ENCODE measurements around the gene XPO6. TPM values are rescaled to one million over a fixed set of nuclear protein-coding genes. Genes with fewer than 3 reads are reported as not detected.

XPO6 gene
- total RNA-seq, 8 experiments from 2014 or later = 61.4 to 150 (median 82.2) TPM

DNA sequence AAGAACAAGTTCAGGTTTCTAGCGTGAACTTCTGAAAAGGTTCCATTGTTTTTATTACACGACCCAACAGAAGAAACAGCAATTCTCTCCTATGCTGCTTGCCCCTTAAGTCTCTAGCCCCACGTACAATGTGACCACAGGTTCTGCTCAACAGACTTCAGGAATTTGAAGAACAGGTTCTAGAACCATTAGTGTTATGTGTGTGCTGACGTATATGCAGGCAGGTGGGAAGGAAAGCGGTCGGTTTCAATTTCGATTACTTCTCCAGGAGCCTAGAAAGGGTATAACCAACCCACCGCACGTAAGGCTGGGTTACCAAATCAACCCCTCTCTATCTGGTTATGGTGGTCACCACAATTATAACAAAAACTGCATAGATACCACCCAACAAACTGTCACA lies 39.4 kb downstream of the XPO6 start:
- 91 to 100% (median 95%) methylated on average over 1 to 8 of the region's 9 CpGs; no CpG with 5 or more reads in 2 of the 10 experiments for WGBS, 10 experiments
- ATAC-seq (replicated peaks in 6 of 8) = no peak
- no peak overlapping the region for H3K27ac ChIP-seq
- in situ Hi-C loops (cut with MboI; ENCODE audit: low pct_unique_long_range_greater_than_20kb in 2 of 9, low sequenced_read_pairs in 9 of 9, unreplicated experiment in 9 of 9) = no loop called here
- H3K4me1 ChIP-seq (replicated peaks in 1 of 2) = no peaks in the 10 kb centered on the region
- H3K4me3 ChIP-seq = no peak overlapping the region

DNA sequence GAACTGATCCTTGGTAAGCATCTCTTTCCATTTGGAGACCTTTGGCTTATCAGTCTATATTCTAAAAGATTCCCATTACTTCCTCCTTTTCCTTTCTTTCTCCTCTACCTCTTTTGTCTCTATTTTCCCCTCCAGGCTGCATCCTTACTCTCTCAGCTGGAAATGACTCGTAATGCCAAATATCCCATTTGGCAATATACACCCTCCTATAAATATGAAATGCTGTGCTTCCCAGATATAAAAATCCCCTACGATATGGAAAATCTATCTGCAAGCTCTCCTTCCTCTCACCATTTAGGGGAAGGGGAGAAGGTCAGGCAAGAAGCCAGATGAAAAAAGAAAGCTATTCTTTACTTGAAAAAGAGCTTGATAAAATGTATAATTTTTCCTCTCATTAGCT lies 39.9 kb downstream of the XPO6 start:
- ATAC-seq (replicated peaks in 6 of 8) = no peak
- in situ Hi-C loops (cut with MboI; ENCODE audit: low pct_unique_long_range_greater_than_20kb in 2 of 9, low sequenced_read_pairs in 9 of 9, unreplicated experiment in 9 of 9) = no loop called here
- WGBS, 10 experiments = 90 to 100% (median 98%) methylated on average over 1 to 2 of the region's 2 CpGs
- Histone ChIP-seq H3K4me1 (replicated peaks in 1 of 2) (no peaks in the 10 kb centered on the region), H3K27ac (no peak overlapping the region), H3K4me3 (no peak overlapping the region)

GRCh38 chr16:28168991-28169554 lies 42.7 kb downstream of the XPO6 start:
- in situ Hi-C loops (cut with MboI; ENCODE audit: low pct_unique_long_range_greater_than_20kb in 2 of 9, low sequenced_read_pairs in 9 of 9, unreplicated experiment in 9 of 9) = no loop called here
- ATAC-seq (replicated peaks in 6 of 8) = no peak
- 83 to 100% (median 100%) methylated on average over 1 to 6 of the region's 6 CpGs; no CpG with 5 or more reads in 1 of the 10 experiments for WGBS, 10 experiments
- Histone ChIP-seq H3K27ac (no peak overlapping the region), H3K4me1 (replicated peaks in 1 of 2) (peaks cover 4 to 7% of the 10 kb centered on the region in 2 donors), H3K4me3 (no peak overlapping the region)

DNA sequence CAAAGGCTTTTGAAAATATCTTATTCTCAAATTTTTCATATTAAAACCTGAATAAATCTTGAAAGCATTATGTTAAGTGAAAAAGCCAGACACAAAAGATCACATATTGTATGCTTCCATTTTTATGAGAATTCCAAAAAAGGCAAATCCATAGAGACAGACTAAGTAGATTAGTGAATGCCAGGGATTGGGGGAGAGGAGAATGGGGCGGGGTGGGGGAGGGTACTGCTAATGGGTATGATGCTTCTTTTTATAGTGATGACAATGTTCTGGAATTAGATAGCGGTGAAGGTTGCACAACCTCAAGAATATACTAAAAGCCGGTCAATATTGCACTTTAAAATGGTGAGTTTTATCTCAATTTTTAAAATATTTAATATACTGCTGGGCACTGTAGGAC lies 44.0 kb downstream of the XPO6 start:
- no peak overlapping the region for H3K4me3 ChIP-seq
- ATAC-seq (replicated peaks in 6 of 8) = no peak
- H3K4me1 ChIP-seq (replicated peaks in 1 of 2) = peaks cover 14 to 16% of the 10 kb centered on the region in 2 donors
- WGBS, 10 experiments = 100% methylated on average over 1 of the region's 3 CpGs; no CpG with 5 or more reads in 7 of the 10 experiments
- no peak overlapping the region for H3K27ac ChIP-seq
- in situ Hi-C loops (cut with MboI; ENCODE audit: low pct_unique_long_range_greater_than_20kb in 2 of 9, low sequenced_read_pairs in 9 of 9, unreplicated experiment in 9 of 9) = no loop called here

DNA sequence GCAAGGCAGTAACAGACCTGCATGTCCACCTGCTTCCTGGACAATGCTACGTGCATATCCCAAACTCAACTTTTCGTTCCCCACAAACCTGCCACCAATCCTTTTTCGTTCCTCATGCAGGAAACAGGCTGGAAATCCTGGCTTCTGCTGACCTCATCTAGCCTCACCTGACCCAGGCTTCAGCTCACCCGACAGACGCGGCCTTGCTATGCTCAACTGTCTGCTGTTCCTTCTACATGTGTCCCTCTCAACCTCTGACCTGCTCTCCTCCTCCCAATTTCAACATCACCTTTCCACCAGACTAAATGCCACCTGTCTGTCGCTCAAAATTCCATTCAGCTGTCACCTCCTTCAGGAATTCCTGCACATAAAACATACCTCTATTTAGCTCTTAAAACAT lies 44.5 kb downstream of the XPO6 start:
- no peak overlapping the region for H3K4me3 ChIP-seq
- ATAC-seq (replicated peaks in 6 of 8) = no peak
- H3K4me1 ChIP-seq (replicated peaks in 1 of 2) = peaks cover 14 to 16% of the 10 kb centered on the region in 2 donors
- in situ Hi-C loops (cut with MboI; ENCODE audit: low pct_unique_long_range_greater_than_20kb in 2 of 9, low sequenced_read_pairs in 9 of 9, unreplicated experiment in 9 of 9) = no loop called here
- WGBS, 10 experiments = 80 to 100% (median 100%) methylated on average over 1 to 7 of the region's 7 CpGs; no CpG with 5 or more reads in 1 of the 10 experiments
- no peak overlapping the region for H3K27ac ChIP-seq

- ATAC-seq (replicated peaks in 6 of 8) = peak in 3 of 8 experiments; percentile 46 to 60 (median 57)
Measured at GRCh38 chr16:28166394-28167208, 45.2 kb downstream of the XPO6 start.

DNA sequence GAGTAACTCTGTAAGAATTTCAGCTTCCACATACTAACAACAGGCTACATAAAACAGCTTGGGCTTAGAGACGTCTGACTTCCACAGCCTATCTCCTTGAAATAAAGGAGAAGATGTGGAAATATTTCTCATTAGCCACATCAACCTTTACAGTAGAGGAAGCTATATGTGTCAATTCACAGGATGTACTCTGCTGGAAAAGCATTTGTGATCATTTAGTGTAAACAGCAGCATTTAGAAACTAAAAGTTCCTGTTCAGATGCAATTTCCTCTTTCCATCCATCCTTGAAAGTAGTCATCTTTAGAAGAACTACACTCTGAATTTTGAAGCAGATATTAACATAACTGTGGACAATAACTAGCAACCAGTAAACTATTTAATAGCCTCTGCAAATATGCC lies 46.2 kb downstream of the XPO6 start:
- no peak for ATAC-seq (replicated peaks in 6 of 8)
- no peak overlapping the region for H3K4me3 ChIP-seq
- no peak overlapping the region for H3K27ac ChIP-seq
- WGBS, 10 experiments = 67 to 100% (median 100%) methylated on average over 1 of the region's 1 CpG; no CpG with 5 or more reads in 4 of the 10 experiments
- in situ Hi-C loops (cut with MboI; ENCODE audit: low pct_unique_long_range_greater_than_20kb in 2 of 9, low sequenced_read_pairs in 9 of 9, unreplicated experiment in 9 of 9) = no loop called here
- H3K4me1 ChIP-seq (replicated peaks in 1 of 2) = peaks cover 14 to 16% of the 10 kb centered on the region in 2 donors

More at GRCh38 chr16:28166394-28167208, 45.2 kb downstream of the XPO6 start:
- Histone ChIP-seq H3K27ac (no peak overlapping the region), H3K4me1 (replicated peaks in 1 of 2) (peaks cover 14 to 16% of the 10 kb centered on the region in 2 donors), H3K4me3 (no peak overlapping the region)
- in situ Hi-C loops (cut with MboI; ENCODE audit: low pct_unique_long_range_greater_than_20kb in 2 of 9, low sequenced_read_pairs in 9 of 9, unreplicated experiment in 9 of 9) = no loop called here
- WGBS, 10 experiments = 58 to 100% (median 88%) methylated on average over 1 to 5 of the region's 5 CpGs; no CpG with 5 or more reads in 2 of the 10 experiments

DNA sequence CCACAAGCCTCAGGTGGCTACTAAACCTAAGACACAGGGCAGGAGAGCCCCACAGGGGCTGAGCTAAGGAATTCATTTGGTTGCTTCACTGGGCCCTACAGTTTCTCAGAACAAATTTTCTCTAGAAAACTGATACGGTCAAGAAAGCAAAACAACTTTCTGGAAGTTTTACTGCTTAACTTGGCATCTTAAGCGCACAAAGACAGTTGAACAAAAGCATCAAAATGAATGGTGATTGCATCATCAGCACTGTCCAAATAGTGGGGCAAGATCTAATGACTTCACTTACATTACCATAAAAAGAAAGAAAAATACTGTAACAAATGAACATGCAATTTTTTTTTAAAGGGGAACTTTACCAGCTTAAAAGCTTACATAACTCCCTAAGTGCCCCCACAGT lies 47.6 kb downstream of the XPO6 start:
- in situ Hi-C loops (cut with MboI; ENCODE audit: low pct_unique_long_range_greater_than_20kb in 2 of 9, low sequenced_read_pairs in 9 of 9, unreplicated experiment in 9 of 9) = no loop called here
- Histone ChIP-seq H3K27ac (peak overlapping the region; percentile 60 to 69), H3K4me3 (no peak overlapping the region), H3K4me1 (replicated peaks in 1 of 2) (peaks cover 14 to 16% of the 10 kb centered on the region in 2 donors)
- ATAC-seq (replicated peaks in 6 of 8) = peak in 7 of 8 experiments; percentile 26 to 68 (median 54)
- 22 to 93% (median 67%) methylated on average over 1 to 2 of the region's 2 CpGs; no CpG with 5 or more reads in 1 of the 10 experiments for WGBS, 10 experiments

GRCh38 chr16:28163699-28164098 lies 48.1 kb downstream of the XPO6 start:
- WGBS, 10 experiments = 88 to 100% (median 94%) methylated on average over 2 to 4 of the region's 4 CpGs; no CpG with 5 or more reads in 4 of the 10 experiments
- H3K27ac ChIP-seq = peak overlapping the region; percentile 60 to 69
- ATAC-seq (replicated peaks in 6 of 8) = peak in 4 of 8 experiments; percentile 43 to 77 (median 60)

DNA sequence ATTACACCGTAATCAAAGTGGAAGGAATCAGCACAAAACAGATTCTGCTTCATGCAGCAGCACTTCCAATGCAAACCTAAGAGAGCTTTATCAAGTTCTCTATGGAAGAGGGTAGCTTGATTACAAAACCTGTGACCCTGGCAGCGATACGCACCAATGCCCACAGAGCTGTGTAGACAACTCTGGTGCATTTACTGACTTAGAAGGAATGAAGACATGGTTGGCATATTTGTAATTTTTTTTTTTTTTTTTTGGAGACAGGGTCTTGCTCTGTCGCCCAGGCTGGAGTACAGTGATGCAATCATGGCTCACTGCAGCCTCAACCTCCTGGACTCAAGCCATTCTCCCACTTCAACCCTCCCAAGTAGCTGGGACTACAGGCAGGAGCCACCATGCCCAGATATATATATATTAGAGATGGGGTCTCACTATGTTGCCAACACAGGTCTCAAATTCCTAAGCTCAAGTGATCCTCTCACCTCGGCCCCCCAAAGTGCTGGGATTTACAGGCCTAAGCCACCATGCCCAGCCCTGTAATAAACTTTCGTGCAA lies 49.4 kb downstream of the XPO6 start:
- in situ Hi-C loops (cut with MboI; ENCODE audit: low pct_unique_long_range_greater_than_20kb in 2 of 9, low sequenced_read_pairs in 9 of 9, unreplicated experiment in 9 of 9) = no loop called here
- WGBS, 10 experiments = 67 to 100% (median 96%) methylated on average over 3 to 5 of the region's 6 CpGs; no CpG with 5 or more reads in 4 of the 10 experiments
- Histone ChIP-seq H3K4me1 (replicated peaks in 1 of 2) (peaks cover 14 to 16% of the 10 kb centered on the region in 2 donors), H3K4me3 (no peak overlapping the region), H3K27ac (no peak overlapping the region)
- ATAC-seq (replicated peaks in 6 of 8) = no peak

More at GRCh38 chr16:28163699-28164098, 48.1 kb downstream of the XPO6 start:
- H3K4me1 ChIP-seq (replicated peaks in 1 of 2) = peaks cover 14 to 16% of the 10 kb centered on the region in 2 donors
- no peak overlapping the region for H3K4me3 ChIP-seq
- in situ Hi-C loops (cut with MboI; ENCODE audit: low pct_unique_long_range_greater_than_20kb in 2 of 9, low sequenced_read_pairs in 9 of 9, unreplicated experiment in 9 of 9) = no loop called here

DNA sequence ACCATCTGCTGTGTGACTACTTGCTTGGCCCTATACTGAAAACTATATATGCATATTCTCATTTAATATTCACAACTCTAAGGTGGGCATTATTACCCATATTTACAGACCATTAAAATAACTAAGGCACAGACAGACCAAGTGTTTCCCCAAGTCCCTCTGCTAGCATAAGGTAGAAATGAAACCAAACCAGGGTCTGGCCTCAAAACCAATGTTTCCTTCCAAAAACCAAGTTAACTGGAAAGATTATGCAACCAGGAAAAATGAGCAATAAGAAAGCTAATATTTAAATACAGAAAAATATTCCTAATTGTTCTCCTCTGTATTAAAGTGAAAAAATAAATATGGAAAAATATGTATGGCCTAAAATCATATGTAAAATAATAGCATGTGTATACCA lies 50.1 kb downstream of the XPO6 start:
- no peak overlapping the region for H3K27ac ChIP-seq
- H3K4me1 ChIP-seq (replicated peaks in 1 of 2) = peaks cover 14 to 16% of the 10 kb centered on the region in 2 donors
- peak in 1 of 8 experiments; percentile 59 for ATAC-seq (replicated peaks in 6 of 8)
- no peak overlapping the region for H3K4me3 ChIP-seq
- in situ Hi-C loops (cut with MboI; ENCODE audit: low pct_unique_long_range_greater_than_20kb in 2 of 9, low sequenced_read_pairs in 9 of 9, unreplicated experiment in 9 of 9) = no loop called here

DNA sequence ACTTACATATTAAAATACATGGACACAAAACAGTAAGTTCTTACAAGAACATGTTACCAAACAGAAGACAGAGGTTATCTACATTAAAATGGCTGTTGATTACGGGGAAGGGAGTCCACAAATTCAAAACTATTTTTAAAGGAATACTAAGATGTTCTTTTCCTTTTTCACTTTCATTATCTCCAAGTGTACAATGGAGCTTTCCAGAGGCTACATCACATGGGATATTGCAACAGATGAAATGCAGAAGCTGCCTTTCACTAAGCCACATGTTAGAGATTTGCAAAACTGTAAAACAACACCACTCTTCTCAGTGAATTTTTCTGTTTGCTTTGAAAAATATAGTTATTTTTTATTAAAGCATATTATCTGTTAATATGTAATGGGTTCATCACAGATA lies 53.6 kb downstream of the XPO6 start:
- 33 to 100% (median 88%) methylated on average over 1 of the region's 1 CpG; no CpG with 5 or more reads in 4 of the 10 experiments for WGBS, 10 experiments
- H3K4me3 ChIP-seq = no peak overlapping the region
- peaks cover 0 to 2% of the 10 kb centered on the region in 2 donors for H3K4me1 ChIP-seq (replicated peaks in 1 of 2)
- no peak overlapping the region for H3K27ac ChIP-seq
- in situ Hi-C loops (cut with MboI; ENCODE audit: low pct_unique_long_range_greater_than_20kb in 2 of 9, low sequenced_read_pairs in 9 of 9, unreplicated experiment in 9 of 9) = no loop called here
- ATAC-seq (replicated peaks in 6 of 8) = peak in 3 of 8 experiments; percentile 22 to 92 (median 91)

- 89 to 100% (median 99%) methylated on average over 1 to 9 of the region's 10 CpGs; no CpG with 5 or more reads in 4 of the 10 experiments for WGBS, 10 experiments
- ATAC-seq (replicated peaks in 6 of 8) = no peak
- no peak overlapping the region for H3K27ac ChIP-seq
- H3K4me1 ChIP-seq (replicated peaks in 1 of 2) = no peaks in the 10 kb centered on the region
- in situ Hi-C loops (cut with MboI; ENCODE audit: low pct_unique_long_range_greater_than_20kb in 2 of 9, low sequenced_read_pairs in 9 of 9, unreplicated experiment in 9 of 9) = no loop called here
- no peak overlapping the region for H3K4me3 ChIP-seq
Measured at GRCh38 chr16:28156056-28156680, 55.6 kb downstream of the XPO6 start.

Data from motor neuron (in vitro differentiated cells).